HG03175 (cell line): ENCODE measurements around the gene SAMD14.

Experiments used
- ATAC-seq: cut with Tn5 transposase; IDR thresholded peaks from one replicate; pipeline ENCODE4 v1.9.1; 2021; ENCODE audit warnings: mild to moderate bottlenecking, moderate library complexity; ENCODE audit not compliant: unreplicated experiment

The SAMD14 gene

DNA sequence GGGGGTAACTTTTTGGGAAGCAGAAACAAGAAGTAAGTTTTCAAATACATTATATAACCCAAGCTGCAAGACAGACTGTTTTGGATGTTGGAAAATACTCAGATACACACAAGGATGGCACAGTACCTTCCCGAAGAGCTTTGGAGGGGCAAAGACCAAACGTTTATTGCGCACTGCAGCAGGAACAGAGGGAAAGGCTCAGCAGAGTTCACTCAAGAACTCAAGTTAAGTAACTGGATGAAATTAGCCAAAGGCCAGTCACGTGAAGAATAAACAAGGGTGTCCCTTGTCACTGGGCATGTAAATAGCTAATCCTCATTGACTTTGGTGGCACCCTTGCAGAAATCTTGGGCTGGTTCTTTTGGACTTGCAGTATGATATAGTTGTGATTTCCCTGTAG, 32.0 kb downstream of the SAMD14 start:
- no peak for ATAC-seq

DNA sequence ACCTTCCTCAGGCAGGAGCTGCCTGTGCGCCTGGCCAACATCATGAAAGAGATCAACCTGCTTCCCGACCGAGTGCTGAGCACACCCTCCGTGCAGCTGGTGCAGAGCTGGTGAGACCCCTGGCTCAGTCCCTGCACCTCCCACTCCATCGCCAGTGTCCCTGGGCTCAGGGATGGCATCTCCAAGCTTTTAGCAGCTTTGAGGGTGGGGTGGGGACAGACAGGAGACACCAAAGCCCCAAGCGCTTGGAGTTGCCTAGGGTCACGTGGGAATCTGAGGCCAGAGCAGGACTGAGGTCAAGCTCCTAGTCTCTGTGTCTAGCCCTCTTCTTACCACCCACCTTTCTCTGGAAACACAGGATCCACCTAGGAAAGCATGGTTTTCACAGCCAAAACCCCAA, 32.5 kb downstream of the SAMD14 start:
- ATAC-seq = no peak

- no peak for ATAC-seq
Observed at GRCh38 chr17:50096758-50097157, 33.2 kb downstream of the SAMD14 start.

- no peak for ATAC-seq
Observed at GRCh38 chr17:50096092-50096491, 33.9 kb downstream of the SAMD14 start.

- ATAC-seq = no peak
Observed at GRCh38 chr17:50095626-50096037, 34.3 kb downstream of the SAMD14 start.

DNA sequence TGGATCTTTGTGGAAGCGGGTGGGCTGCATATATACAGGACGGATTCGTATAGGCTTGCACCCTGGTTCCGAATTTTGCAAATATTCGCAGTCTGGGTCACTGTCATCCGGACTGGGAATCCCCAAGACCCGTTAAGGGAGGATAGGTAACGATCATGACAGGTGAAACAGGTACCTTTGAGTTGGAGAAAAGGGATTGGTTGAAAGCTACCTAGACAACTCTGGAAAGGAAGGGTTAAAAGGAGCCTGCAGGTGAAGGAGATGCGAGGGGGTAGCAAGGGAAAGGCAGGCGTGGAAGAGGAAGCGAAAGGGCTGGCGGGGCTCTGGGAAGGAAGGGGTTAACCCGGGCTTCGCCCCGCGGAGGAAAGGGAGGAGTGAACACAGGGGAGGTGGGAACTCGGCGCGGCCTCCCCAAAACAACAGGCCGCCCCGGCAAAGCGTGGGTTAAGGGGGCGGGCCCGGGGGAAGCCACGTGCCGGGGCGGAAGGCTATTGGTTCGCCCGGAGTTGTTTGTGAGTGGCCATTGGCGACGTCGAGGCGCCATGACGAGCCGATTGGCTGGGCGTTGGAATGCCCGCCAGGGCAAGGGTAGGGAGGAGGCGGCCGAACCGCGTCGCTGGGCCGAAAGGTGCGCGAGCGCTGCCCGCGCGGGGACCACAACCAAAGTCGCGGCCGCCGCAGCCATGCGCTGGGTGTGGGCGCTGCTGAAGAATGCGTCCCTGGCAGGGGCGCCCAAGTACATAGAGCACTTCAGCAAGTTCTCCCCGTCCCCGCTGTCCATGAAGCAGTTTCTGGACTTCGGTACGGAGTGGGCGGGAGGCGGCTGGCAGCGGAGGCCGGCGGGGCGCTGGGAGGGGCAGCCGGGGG, 35.0 kb downstream of the SAMD14 start, which contains the start of gene PDK2:
TSS of gene PDK2 (plus strand) at position 599 of the 867 bp plus-strand sequence. CDS start at position 684, 85 bp downstream.
- ATAC-seq = peak; percentile 92

DNA sequence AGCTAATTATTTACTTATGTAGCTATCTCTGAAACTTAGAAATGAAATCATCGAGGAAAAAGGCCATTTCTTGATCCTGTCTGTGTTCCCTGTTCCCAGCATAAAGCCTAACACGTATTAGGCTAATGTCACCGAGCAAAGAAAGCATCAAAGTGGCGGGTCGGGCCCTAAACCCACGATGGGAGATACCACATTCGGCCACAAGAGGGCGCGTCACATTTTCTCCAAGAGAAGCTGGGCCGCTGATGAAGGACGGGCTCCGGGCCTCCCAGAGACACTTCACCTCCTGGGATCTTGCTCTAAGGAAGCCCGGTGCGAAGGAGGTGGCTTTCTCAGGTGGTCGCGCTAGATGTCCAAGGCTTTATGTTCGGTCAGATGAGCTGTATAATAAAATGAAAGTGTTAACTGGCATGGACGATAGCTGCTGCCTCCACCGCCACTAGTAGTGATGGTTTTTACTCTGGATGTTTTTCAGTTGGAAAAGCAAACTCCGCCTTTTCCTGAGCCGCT, 35.7 kb downstream of the SAMD14 start:
- no peak for ATAC-seq

DNA sequence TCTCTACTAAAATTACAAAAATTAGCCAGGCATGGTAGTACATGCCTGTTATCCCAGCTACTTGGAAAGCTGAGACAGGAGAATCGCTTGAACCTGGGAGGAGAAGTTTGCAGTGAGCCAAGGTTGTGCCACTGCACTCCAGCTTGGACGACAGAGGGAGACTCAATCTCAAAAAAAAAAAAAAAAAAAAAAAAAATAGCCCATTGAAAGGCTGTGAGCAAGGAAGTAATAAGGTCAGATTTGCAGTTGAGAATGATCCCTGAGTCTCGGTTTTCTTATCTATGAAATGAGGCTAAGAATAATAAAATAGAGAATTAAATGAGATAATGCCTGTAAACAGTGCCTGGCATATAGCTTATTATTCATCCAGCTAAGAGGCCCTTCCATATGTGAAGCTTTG, 36.2 kb downstream of the SAMD14 start:
- no peak for ATAC-seq

GRCh38 chr17:50093246-50093645, 36.7 kb downstream of the SAMD14 start:
- no peak for ATAC-seq

DNA sequence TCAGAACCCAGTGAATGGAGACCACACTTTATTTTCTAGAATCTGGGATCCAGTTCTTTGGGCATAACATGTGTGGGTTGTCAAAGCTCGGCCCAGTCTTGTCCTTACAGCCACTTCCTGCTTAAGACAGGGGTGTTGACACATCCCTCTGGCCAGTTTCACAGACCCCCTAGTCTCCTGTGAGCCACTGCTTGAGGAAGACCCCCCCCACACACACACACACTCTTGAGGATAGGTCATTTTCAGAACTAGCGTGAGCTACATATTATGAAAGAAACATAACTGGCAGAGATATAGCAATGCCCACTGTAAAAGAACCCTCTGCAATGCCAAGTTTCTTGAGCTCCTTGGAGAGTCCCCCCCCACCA, 38.1 kb downstream of the SAMD14 start:
- no peak for ATAC-seq

DNA sequence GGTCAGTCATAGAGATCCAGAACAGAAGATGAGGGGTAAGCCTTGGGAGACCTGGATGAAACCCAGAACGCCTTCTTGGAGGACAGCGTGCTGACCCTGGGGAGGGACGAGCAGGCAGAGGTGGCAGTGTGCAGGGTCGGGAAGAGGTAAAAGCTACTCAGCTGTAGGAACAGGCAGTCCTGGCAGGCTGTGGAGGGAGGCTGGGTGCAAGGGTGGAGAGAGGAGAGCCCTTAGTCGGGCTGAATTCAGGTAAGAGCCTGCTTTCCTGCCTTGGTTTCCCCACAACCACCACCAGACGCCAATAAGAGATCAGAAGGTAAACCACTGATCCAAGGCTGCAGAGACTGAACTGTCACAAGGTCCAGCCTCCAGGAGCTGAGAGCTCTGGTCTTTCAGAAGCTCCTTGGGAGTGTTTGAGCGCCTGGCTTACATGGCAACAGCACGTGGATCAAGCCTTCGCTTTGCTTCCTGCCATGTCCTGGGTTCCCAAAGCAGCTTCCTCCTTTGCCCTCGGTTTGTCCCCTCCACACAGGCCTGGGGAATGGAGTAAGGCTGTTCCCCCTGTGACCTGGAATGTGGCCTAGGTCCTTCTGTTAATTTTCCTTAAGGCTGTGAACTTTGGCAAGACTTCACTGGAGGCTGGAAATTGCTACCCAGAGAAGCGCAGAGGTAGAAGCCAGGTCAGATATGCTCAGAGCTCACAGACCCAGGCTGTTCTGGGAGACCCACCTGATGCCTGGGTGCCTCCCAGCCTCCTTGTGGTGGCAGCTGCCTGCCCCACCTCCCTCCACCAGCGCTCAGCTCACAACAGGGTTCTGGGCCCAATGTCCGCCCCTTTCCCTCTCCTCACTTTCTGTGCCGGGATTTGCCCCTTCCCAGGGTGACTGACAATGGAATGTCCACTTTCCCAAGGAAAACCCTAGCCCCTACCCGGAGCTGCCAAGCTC, 38.7 kb downstream of the SAMD14 start:
- ATAC-seq = no peak

- no peak for ATAC-seq
Observed at GRCh38 chr17:50090071-50090470, 39.9 kb downstream of the SAMD14 start.

DNA sequence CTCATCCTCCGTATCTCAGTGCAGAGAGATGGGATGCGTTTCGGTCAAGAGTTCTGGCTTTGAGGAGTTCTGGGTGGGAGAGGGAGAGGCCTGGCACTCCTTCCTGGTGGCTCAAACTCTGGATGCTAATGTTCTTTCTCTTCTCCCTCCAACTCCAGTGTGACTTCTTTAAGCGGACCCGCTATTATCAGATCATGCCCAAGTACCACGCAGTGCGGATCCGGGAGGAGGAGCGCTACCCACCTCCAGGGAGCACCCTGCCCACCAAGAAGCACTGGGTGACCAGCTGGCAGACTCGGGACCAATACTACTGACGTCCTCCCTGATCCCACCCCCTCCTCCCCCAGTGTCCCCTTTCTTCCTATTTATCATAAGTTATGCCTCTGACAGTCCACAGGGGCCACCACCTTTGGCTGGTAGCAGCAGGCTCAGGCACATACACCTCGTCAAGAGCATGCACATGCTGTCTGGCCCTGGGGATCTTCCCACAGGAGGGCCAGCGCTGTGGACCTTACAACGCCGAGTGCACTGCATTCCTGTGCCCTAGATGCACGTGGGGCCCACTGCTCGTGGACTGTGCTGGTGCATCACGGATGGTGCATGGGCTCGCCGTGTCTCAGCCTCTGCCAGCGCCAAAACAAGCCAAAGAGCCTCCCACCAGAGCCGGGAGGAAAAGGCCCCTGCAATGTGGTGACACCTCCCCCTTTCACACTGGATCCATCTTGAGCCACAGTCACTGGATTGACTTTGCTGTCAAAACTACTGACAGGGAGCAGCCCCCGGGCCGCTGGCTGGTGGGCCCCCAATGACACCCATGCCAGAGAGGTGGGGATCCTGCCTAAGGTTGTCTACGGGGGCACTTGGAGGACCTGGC, 40.8 kb downstream of the SAMD14 start:
- no peak for ATAC-seq

GRCh38 chr17:50087912-50088405, 42.0 kb downstream of the SAMD14 start:
- no peak for ATAC-seq

- ATAC-seq = peak; percentile 58
Observed at GRCh38 chr17:50087246-50087911, 42.6 kb downstream of the SAMD14 start.

DNA sequence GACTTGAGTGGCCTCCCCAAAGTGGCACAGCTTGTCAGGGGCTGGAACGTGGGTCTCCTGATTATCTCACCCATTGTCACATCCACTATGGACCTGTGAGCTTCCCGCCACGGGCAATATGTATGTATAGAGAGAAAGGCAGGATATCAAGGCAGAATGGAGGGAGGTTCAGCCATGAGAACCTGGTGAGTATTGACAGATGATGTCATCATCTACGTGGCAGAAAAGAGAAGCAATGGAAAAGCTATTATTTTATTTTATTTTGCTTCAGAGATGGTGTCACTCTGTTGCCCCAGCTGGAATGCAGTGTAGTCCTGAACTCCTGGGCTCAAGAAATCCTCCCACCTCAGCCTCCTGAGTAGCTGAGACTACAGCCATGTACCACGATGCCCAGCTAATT, 48.2 kb downstream of the SAMD14 start:
- ATAC-seq = no peak

DNA sequence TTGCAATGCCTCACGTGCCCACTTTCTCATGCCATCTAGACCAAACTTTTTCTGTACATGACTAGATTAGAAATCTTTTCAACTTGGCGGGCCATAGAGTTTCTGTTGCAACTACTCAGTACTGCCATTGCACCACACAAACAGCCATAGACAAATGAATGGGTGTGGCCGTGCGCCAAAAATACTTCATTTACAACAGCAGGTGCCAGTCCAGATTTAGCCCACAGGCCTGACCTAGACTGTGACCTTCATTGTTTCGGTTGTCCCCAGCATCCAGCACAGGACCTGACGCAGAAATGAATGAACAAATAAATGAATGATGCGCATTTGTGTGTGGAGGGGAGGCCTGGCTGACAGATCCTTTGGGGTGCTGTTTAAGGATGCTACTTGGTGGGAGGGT, 49.1 kb downstream of the SAMD14 start:
- peak; percentile 64 for ATAC-seq

DNA sequence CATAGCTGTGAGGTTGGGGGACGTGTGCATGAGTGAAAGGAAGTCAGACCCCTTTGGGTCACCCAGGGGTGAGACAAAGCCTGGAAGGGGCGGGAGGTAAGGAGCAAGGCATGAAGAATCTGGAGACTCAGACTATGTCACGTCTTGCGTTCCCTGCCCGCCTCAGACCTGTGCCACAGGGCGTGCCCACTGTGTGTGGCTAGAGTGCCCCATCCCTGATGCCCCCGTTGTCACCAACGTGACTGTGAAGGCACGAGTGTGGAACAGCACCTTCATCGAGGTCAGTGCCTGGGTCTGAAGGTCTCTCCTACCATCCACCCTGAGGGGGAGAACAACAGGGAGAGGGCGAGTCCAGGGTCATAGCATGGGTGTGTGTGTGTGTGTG, 49.9 kb downstream of the SAMD14 start:
- no peak for ATAC-seq

GRCh38 chr17:50079334-50080095, 50.4 kb downstream of the SAMD14 start:
- ATAC-seq = no peak
